Suprapubic skin (tissue), 4 donors: ENCODE measurements around the gene POLR2J. TPM values are rescaled to one million over a fixed set of nuclear protein-coding genes. Genes with fewer than 3 reads are reported as not detected.

Experiments used
- DNase-seq, 2 donors: peaks; one replicate each; pipeline ENCODE4 v3.0.0-alpha.2; 2019; ENCODE audit warnings: low spot score in 2 of 2
- H3K27ac ChIP-seq: fragments of 200-600 bp; sonication (generic); one replicate; pipeline ENCODE4 v1.5.1; 2019
- H3K27me3 ChIP-seq: fragments of 200-600 bp; sonication (generic); one replicate; pipeline ENCODE4 v1.5.1; 2019
- H3K36me3 ChIP-seq: fragments of 200-600 bp; sonication (generic); one replicate; pipeline ENCODE4 v1.5.1; 2019
- H3K4me1 ChIP-seq: fragments of 200-600 bp; sonication (generic); one replicate; pipeline ENCODE4 v1.5.1; 2019
- H3K4me3 ChIP-seq: fragments of 200-600 bp; sonication (generic); one replicate; pipeline ENCODE4 v1.5.1; 2019; ENCODE audit warnings: mild to moderate bottlenecking
- H3K9me3 ChIP-seq: fragments of 200-600 bp; sonication (generic); one replicate; pipeline ENCODE4 v1.5.1; 2019
- EP300 ChIP-seq: sonication (generic); formaldehyde crosslinking; IDR thresholded peaks from one replicate; pipeline ENCODE4 v1.6.1; 2017; ENCODE audit warnings: antibody characterized with exemption
- POLR2A ChIP-seq, 2 donors: fragments of 450-650 bp; IDR thresholded peaks; one replicate each; pipeline ENCODE4 v1.6.1; 2017; ENCODE audit warnings: antibody characterized with exemption in 2 of 2, mild to moderate bottlenecking in 2 of 2, moderate library complexity in 2 of 2
- POLR2AphosphoS5 ChIP-seq, 3 donors: sonication (generic); formaldehyde crosslinking; IDR thresholded peaks; one replicate each; pipeline ENCODE4 v1.6.1; 2017; ENCODE audit warnings: antibody characterized with exemption in 3 of 3
- WGBS: methylation state at CpG from one replicate; pipeline ENCODE4 v1.1.5; 2018; 5-methylcytosine and 5-hydroxymethylcytosine counted together
- total RNA-seq, 4 donors: library from RNA; depleted of rRNA; stranded (reverse); fragments of >200 nt; gene quantifications; one replicate each; pipeline ENCODE4 v1.1.0, GENCODE V29; 2016
- TF ChIP-seq, protein P1 (sequence below), 2 donors: fragments of 200-600 bp in 1 of 2; fragments of 450-650 bp in 1 of 2; sonication (generic) in 1 of 2; IDR thresholded peaks; one replicate each; pipeline ENCODE4 v1.5.1; 2016 to 2019; ENCODE audit warnings: antibody characterized with exemption in 2 of 2, mild to moderate bottlenecking in 1 of 2, moderate library complexity in 1 of 2

Gene POLR2J
- total RNA-seq, 4 donors from 2014 or later, result 9.5 to 29.0 (median 19.3) TPM

DNA sequence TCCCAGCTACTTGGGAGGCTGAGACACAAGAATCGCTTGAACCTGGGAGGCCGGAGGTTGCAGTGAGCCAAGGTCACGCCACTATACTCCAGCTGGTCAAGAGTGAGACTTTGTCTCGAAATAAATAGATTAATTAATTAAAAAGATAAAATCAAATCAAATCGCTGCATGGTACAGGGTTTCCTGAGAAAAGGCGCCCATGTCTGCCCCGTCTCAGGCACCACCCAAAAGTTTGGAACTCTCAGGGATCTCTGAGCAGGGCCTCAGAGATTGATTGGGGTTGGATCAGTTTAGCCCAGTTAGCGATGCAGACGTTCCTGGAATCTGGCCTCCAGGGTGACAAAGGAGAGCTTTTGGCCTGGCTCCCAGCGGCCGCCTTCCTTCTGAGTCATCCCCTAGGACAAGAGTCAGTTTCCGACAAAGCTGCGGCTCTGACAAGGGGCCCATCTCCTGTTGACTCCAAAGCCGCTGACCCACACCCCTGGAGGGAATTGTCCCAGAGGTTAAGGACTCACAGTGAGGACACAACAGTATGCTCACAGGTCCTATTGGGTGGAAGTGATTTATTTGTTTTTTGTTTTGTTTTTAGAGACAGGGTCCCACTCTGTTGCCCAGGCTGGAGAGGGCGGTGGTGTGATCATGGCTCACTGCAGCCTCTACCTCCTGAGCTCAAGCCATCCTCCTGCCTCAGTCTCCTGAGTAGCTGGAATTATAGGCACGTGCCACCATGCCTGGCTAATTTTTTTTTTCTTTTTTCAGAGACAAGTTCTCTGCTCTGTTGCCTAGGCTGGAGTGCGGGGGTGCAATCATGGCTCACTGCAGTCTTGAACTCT lies 38.5 kb downstream of the POLR2J start:
- Histone ChIP-seq H3K4me1 (peaks cover 3% of the 10 kb centered on the region), H3K36me3 (peaks cover 9% of the 10 kb centered on the region), H3K27ac (no peak overlapping the region), H3K27me3 (no peaks in the 10 kb centered on the region), H3K9me3 (no peaks in the 10 kb centered on the region), H3K4me3 (no peak overlapping the region)
- DNase-seq, result no peak
- TF ChIP-seq POLR2A (IDR thresholded peaks at IDR 0.05), result no peak
- TF ChIP-seq, protein P1, sequence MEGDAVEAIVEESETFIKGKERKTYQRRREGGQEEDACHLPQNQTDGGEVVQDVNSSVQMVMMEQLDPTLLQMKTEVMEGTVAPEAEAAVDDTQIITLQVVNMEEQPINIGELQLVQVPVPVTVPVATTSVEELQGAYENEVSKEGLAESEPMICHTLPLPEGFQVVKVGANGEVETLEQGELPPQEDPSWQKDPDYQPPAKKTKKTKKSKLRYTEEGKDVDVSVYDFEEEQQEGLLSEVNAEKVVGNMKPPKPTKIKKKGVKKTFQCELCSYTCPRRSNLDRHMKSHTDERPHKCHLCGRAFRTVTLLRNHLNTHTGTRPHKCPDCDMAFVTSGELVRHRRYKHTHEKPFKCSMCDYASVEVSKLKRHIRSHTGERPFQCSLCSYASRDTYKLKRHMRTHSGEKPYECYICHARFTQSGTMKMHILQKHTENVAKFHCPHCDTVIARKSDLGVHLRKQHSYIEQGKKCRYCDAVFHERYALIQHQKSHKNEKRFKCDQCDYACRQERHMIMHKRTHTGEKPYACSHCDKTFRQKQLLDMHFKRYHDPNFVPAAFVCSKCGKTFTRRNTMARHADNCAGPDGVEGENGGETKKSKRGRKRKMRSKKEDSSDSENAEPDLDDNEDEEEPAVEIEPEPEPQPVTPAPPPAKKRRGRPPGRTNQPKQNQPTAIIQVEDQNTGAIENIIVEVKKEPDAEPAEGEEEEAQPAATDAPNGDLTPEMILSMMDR (IDR thresholded peaks at IDR 0.05), result no peak
- no peak for TF ChIP-seq EP300
- TF ChIP-seq POLR2AphosphoS5 (IDR thresholded peaks at IDR 0.05), result no peak
- WGBS, result 62% methylated on average over 17 of the region's 17 CpGs

DNA sequence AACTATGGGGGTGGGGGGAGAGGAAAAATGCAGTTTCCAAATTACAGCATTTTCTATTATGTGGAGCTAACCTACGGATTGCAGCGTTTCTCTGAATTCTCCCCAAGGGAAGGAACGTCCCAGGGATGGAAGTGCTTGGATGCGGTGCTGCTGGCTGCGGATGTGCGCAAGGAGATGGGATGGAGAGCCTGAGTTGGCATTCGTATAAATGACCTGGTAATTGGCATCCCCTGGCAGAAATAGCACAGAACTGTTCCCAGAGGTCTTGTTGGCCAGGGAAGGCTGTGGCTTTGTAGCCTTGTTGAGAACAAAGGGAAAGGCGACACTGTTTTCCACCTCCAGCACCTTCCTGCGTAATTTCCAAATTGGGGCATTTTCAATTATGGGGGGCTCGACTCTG lies 42.6 kb downstream of the POLR2J start:
- H3K4me1 ChIP-seq, result peaks cover 31% of the 10 kb centered on the region
- H3K27ac ChIP-seq, result no peak overlapping the region
- no peaks in the 10 kb centered on the region for H3K27me3 ChIP-seq
- no peaks in the 10 kb centered on the region for H3K9me3 ChIP-seq
- H3K36me3 ChIP-seq, result peaks cover 9% of the 10 kb centered on the region
- DNase-seq, result no peak
- WGBS, result 94% methylated on average over 10 of the region's 10 CpGs
- no peak overlapping the region for H3K4me3 ChIP-seq
- TF ChIP-seq EP300 (no peak), POLR2AphosphoS5 (IDR thresholded peaks at IDR 0.05) (no peak), POLR2A (IDR thresholded peaks at IDR 0.05) (no peak)
- TF ChIP-seq, protein P1 (IDR thresholded peaks at IDR 0.05), result no peak

DNA sequence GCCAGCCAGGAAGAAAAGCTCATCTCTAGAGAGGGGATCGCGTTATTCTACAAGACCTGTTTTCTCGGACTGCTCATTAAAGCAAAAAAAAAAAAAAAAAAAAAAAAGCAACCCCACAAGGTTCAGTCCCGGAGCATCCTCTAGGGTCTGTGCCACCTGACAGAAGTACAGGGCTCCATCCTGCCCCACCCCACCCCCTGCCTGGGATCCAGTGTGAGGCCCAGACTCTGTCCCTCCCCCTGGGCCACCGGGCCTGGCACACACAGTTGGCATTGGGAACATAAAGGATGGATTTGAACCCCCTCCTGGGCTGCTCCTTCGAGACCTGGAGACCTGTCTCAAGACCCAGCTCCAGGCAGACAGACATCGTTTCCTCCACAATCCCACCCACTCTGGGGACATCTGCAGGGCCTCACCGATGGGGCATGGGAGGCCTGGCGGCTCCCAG lies 44.7 kb downstream of the POLR2J start:
- Histone ChIP-seq H3K27ac (no peak overlapping the region), H3K9me3 (no peaks in the 10 kb centered on the region), H3K4me1 (peaks cover 36% of the 10 kb centered on the region), H3K4me3 (peak overlapping the region; percentile 89), H3K27me3 (no peaks in the 10 kb centered on the region), H3K36me3 (peaks cover 2% of the 10 kb centered on the region)
- WGBS, result 34% methylated on average over 8 of the region's 9 CpGs
- no peak for DNase-seq
- TF ChIP-seq EP300 (no peak), POLR2AphosphoS5 (IDR thresholded peaks at IDR 0.05) (no peak), POLR2A (IDR thresholded peaks at IDR 0.05) (no peak)
- TF ChIP-seq, protein P1 (IDR thresholded peaks at IDR 0.05), result no peak

DNA sequence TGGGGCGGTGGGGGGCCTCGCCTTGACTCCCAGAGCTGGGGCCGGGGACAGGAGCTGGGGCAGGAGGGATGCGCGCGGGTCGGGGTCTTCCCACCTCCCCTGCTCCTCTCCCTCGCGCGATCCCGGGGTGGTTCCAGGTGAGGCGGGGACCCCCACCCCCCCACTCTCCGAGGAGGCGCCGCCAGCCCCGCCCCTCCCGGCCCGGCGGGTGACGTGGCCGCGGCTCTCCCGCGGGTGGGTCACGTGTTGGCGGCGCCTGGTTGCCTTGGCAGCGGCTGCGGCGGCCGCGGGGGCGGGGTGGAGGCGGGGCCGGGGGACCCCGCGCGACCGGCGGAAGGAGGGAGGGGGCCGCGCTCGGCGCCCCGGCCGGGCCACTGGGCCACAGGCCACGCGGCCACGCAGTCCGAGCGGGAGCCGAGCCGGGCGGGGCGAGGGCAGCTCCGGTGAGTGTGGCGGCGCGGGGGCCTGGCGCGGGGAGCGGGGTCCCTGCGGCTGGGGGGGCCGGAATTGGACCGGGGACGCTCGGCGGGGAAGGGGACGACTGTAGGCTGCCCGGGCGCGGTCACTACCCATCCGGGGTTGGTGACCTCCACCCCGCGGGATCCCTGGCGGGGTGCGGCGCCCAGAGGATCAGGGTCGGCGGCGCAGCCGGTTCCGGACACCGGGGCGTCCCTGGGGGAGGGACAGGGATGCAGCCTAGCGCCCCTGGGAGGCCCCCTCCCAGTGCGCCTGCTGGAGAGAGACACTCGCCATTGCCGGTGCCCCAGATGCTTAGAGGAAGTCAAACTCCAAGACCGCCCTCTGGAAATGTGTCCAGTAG lies 45.3 kb downstream of the POLR2J start, which contains the start of gene ORAI2:
TSS of gene ORAI2 (plus strand) at position 357 of the 820 bp plus-strand sequence. CDS start 5,382 bp downstream, outside the sequence.
- TF ChIP-seq POLR2AphosphoS5 (IDR thresholded peaks at IDR 0.05) (no peak), POLR2A (IDR thresholded peaks at IDR 0.05) (no peak), EP300 (no peak)
- TF ChIP-seq, protein P1 (IDR thresholded peaks at IDR 0.05), result no peak
- Histone ChIP-seq H3K27ac (no peak within 1 kb of the TSS), H3K9me3 (no peaks in the 10 kb centered on the region), H3K27me3 (no peaks in the 10 kb centered on the region), H3K36me3 (no peaks in the 10 kb centered on the region), H3K4me1 (peaks cover 36% of the 10 kb centered on the region), H3K4me3 (peak within 1 kb of the TSS; percentile 89)
- WGBS, result 2% methylated on average over 23 of the region's 90 CpGs
- peak in 1 of 2 donors; percentile 83 for DNase-seq
